ENCODE data around the gene RNF11.
"Not testable (repeated sequence)": the region's sequence is repeated elsewhere in the genome, so short reads cannot be mapped to it uniquely, and the experiment has no call there.

The RNF11 gene

DNA sequence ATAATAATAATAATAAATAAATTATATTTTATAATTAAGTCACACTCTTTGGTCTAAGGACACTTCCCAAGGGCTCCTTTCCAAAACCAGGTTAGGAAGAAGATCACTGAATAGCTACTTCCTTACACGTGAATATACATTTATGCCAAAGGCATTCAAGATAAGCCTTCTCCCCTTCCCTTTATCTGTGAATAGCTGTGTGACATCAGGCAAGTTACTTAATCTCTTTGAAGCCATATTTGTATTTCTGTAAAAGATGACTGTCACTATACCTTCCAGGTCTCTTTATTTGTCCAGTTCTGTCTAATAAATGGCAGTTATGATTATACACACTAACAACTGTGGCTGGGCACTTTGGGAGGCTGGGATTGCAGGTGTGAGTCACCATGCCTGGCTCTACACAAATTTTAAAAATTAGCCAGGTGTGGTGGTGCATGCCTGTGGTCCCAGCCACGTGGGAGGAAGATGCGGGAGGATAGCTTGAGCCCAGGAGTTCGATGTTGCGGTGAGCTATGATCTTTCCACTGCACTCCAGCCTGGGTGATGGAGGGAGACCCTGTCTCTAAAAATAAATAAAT, 5.5 kb upstream of the RNF11 start:
- DNase-seq = no peak

DNA sequence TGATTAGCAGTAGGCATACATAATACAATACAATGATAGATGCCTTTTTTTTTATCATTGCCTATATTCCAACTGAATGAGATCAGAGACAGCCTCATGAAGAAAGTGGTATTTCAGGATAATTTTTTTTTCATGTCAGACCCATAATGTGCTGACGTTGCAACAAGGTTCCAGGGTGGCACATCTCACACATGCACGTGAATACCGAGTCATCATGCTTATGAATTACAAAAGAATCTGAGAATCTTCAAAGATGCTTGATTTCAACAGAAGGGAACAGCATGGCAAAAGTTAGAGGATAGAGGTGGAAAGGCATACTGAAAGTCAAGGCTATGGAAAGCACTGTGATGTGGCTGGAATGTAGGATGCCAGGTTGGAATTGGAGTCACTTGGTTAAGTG, 5.0 kb upstream of the RNF11 start:
- no peak for DNase-seq

DNA sequence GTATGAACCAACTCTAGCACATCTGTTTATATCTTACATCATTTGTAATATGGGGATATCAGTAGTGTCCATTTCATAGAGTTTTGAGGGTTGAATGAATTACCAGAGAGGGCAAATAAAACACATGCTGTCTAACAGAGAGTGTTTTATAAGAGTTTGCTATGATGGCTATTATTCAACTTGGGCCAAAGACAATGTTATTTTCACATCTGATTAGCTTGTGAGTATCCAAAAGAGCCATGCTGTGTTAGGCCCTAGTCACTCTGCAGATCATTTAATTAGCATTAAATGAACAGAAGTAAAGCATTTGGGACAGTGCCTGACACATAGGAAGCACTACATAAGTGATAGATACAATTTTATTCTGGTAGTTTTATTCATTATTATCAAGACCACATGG, 4.2 kb upstream of the RNF11 start:
- DNase-seq = no peak

DNA sequence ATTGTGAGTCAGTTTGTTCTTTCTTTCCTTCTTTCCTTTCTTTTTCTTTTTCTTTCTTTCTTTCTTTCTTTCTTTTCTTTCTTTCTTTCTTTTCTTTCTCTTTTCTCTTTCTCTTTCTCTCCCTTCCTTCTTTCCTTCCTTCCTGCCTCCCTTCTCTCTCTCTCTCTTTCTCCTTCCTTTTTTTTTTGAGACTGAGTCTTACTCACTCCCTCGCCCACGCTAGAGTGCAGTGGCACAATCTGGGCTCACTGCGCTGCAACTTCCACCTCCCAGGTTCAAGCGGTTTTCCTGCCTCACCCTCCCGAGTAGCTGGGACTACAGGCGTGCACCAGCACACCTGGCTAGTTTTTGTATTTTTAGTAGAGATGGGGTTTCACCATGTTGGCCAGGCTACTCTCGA, 1.8 kb upstream of the RNF11 start:
- not testable (repeated sequence) for DNase-seq

DNA sequence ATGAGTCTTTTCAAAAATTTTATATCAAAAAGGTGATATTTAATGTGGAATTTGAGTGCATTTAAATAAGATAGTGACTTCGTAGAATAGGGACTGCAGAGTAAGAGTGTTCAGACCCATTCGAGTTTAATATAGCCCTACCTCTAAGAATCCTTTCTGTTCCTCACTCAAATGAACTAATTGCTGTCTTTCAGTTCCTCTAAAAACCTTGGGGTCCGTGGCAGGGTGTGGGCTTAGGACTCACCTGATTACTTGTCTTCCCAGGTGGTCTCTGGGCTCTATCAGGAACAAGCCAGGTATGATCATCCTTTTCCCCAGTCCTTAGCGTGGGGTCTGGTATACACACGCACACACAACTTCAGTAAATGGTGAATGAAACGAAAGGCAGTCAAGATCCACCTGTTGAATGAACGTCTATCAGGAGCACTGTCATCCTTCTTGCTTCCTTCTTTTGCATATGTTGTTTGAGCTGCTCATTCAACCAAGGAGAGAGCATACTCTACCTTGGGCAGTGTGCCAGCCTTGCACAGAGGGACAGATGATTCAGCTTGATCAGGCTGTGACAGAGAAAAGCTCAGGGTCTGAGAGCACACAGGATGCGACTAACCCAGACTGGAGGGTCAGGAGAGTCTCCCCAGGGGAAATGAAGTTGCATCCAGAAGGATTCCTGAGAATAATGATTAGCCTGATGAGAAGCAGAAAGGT, 1.2 kb upstream of the RNF11 start:
- peak; percentile 60 for DNase-seq

DNA sequence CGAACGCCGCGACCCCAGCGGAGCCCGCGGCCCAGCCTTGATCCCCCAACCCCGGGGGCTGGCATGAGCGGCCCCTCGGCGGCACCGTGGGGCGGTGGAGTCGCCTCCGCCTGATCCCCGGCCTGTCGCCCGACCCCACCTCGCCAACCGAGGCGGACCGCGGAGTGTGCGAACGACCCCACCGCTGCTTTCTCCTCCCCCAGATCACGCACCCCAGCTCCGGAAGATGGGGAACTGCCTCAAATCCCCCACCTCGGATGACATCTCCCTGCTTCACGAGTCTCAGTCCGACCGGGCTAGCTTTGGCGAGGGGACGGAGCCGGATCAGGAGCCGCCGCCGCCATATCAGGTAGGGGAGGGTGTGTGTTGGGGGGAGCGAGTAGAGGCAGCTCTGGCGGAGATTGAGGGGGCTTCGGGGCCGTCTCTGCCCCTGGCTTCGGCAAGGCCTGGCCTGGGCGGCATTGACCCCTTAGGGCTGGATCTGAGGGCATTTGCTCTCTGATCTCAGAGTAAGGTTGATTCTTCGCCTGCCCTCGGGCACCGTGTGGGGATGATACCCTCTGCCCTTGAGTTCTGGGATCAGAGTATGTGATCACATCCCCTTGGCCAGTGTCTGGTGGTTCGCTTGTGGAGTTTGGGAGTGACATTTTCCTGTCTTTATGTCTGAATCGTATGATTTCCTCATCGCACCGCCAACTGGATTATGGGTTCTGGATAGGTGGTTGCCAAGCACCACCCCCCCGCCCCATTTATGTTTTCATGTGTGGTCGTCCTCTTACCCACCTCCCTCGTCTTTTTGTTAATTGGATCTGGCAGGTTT, 668 bp downstream of the RNF11 start:
- DNase-seq = no peak

DNA sequence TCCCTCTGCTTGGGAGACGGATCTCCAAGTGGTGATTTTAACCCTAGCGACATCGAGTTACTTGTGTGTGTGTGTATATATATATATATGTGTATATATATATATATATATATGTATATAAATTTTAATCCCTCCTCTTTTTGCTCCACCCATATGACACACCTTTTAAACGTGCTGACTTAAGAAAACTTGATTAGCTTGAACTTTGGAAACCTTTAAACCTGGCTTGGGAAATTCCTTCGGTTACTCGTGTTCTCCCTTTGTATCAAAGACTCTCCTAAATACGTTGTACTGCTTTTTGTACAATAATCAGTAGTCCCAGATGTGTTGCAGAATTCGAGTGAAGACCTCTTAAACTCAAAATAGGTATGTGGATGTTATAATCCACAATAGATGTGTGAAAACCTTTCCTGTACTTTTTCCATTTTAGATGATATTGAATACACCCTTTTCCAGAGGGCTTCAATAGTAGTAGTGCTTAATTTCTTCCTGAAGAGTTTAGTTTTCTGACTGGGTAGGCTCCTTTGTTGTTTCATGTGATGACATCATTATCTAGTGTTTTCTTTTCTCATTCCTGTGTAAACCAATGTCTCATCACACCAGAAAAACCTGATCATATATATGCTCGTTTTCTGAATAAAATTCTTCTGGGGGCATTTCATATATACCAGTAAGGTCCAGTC, 1.4 kb downstream of the RNF11 start:
- DNase-seq = no peak

DNA sequence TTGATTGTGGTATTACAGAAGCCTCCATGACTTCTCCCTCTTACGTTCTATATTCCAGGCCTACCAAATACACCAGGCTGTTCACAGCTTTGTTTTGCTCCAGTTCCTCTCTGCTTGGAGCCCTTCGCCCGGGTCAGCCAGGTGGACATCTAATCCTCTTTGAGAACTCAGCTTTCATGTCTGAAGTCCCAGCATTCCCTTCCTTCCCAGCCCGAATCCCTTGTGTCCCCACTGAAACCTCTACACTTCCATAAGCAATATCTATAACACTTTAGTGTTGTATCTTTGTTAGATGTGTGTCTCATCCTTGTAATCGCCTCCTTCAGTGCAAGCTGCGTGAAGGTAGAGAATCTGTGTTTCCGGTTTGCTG, 1.9 kb downstream of the RNF11 start:
- DNase-seq = no peak

DNA sequence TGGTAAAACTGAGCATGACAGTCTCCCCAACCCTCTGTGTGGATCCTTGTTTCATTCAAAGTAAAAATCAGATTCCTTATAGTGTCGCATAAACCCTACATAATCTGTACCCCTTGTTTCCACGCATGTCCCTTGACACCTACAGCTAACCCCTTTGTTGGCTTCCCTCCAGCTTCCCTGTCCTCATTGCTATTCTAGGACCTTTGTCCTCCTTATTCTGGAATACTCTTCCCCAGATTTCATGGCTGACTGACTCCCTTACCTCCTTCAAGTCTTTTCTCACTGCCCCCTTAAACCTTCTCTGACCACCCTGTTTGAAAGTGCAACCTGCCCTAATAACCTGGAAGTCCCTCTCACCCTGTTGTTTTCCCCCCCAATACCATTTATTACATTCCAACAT, 4.0 kb downstream of the RNF11 start:
- no peak for DNase-seq

DNA sequence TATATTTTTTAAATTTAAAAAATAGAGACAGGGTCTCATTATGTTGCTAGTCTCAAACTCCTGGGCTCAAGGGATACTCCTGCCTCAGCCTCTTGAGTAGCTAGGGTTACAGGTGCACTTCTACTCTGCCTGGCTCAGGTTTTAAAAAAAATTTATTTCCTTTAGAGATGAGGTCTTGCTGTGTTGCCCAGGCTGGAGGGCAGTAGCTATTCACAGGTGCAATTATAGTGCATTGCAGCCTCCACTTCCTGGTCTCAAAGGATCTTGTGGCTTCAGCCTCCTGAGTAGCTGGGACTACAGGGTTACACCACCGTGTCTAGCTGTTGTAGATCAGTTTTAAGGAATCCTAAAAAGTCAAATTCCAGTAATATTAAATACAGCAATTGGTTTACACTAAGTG, 5.0 kb downstream of the RNF11 start:
- DNase-seq = no peak

DNA sequence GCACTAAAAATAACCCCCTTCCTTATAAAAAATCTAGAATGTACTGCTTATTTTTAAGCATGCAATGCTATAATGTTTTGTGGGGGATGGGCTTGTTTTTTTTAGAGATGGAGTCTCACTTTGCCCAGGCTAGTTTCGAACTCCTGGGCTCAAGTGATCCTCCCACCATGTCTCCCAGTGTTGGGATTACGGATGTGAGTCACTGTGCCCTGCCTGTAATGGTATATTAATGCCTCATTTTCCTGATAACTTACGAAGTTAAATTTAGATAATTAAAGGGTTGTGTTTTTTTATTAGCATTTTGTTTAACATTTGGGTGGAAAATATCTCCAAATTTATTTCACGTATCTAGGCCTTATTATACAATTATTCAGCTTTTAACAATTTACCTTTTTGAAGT, 6.5 kb downstream of the RNF11 start:
- DNase-seq = no peak

DNA sequence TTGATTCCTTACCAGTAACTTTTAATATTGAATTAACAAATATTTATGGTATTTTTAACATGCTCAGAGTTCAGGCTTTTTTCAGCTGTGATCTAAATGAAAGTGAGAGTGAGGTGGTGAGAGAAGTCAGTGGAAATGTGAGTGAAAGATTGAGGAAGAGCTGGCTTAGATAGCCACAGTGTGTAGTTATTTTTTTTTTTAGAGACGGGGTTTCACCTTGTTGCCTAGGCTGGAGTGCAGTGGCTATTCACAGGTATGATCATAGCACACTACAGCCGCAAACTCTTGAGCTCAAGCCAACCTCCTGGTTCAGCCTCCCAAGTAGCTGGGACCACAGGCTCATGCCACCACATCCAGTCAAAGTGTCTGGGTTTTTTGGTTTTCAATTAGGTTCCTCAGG, 10.9 kb downstream of the RNF11 start:
- no peak for DNase-seq

DNA sequence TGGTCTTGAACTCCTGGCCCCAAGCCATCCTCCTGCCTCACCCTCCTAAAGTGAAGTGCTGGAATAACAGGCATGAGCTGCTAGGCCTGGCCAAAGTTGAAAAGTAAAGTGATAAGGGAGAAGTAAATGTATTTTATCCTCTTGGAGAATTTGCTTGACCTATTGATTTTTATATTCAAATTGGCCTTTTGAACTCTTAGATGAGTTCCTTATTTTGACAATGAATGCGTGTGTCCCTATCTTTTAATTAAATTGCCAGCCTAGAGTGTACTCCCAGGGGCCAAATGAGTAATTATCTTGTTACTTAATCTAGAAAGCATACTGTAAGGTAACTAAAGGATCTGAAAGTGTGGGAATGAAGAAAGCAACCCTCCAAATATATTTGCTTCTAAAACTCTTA, 11.4 kb downstream of the RNF11 start:
- DNase-seq = no peak

DNA sequence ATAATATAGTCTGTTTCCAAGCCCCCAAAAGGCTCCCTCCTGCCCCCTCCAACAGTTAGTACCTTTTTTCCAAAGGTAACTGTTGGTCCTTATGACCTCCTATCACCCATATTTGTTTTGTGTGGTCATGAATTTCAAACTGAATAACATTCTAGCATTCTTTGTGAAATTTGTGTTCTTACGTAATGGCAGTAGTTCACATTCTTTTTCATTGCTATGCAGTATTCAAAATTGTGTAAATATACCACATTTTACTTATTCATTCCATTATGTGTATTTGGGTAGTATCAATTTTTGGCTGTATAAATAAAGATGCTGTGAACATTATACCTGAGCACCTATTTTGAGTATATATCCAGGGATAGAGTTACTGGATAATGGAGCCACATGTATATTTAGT, 13.4 kb downstream of the RNF11 start:
- no peak for DNase-seq

DNA sequence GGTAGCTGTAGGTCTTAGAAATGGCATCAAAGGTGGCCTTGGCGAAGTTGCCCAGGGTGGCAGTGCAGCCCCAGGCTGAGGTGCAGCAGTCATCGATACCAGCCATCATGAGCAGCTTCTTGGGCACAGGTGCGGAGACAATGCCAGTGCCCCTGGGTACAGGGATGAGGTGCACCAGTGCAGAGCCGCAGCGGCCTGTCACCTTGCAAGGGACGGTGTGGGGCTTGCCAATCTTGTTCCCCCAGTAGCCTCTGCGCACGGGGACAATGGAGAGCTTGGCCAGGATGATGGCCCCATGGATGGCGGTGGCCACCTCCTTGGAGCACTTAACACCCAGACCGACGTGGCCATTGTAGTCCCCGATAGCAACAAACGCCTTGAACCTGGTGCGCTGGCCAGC, 14.7 kb downstream of the RNF11 start:
- not testable (repeated sequence) for DNase-seq

DNA sequence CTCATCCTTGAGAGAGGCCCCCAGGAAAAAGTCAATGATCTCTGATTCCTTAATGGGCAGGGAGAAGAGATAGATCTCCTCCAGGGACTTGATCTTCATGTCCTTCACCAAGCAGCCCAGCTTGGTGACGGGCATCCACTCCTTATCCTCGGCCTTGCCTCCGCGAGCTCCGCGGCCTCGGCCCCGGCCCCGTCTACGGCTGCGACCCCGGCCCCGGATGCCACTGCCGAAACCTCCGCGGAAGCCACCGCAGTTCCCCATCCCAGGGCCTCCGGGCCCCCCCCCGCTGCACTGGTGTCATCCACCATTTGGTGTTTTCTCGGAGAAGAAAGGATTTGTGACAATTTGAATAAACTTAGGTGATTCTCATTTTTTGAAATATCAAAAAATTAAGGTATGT, 15.1 kb downstream of the RNF11 start:
- not testable (repeated sequence) for DNase-seq

DNA sequence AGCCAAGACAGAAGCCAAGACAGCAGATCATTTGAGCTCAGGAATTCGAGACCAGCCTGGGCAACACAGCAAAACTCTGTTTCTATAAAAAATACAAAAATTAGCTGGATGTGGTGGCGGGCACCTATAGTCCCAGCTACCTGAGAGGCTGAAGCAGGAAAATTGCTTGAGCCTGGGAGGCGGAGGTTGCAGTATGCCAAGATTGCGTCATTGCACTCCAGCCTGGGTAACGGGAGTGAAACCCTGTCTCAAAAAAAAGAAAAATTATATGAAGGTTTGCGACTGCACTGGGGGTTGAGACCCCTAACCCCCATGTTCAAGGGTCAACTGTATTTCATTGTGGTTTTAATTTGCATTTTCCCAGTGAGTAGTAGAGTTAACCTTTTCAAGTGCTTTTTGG, 16.3 kb downstream of the RNF11 start:
- no peak for DNase-seq

DNA sequence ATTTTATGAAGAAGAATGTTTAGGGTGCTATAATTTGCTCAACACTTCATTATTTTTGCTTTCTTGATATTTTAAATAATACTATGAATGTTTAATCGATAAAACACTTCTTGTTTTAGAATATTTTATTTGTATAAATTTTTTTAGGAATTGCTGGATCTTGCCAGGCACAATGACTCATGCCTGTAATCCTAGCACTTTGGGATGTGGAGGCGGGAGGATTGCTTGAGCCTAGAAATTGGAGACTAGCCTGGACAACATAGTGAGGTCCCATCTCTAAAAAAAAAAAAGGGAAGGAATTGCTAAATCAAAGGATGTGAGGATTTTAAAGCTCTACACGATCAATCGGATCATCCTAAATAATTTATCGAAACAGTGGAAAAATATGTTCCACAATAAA, 17.6 kb downstream of the RNF11 start:
- DNase-seq = no peak

DNA sequence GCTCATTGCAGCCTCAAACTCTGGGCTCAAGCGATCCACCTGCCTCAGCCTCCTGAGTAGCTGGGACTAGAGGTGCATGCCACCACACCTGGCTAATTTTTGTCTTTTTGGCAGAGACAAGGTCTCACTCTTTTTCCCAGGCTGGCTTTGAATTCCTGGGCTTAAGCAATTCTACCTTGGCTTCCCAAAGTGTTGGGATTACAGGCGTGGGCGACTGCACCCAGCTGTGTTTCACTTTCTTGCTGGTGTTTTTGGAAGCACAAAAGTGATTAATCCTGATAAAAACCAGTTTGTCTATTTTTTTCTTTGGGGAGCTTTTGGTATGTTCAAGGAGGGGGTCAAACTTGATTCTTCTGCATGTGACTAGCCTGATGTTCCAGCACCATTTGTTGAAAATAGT, 19.3 kb downstream of the RNF11 start:
- DNase-seq = no peak

DNA sequence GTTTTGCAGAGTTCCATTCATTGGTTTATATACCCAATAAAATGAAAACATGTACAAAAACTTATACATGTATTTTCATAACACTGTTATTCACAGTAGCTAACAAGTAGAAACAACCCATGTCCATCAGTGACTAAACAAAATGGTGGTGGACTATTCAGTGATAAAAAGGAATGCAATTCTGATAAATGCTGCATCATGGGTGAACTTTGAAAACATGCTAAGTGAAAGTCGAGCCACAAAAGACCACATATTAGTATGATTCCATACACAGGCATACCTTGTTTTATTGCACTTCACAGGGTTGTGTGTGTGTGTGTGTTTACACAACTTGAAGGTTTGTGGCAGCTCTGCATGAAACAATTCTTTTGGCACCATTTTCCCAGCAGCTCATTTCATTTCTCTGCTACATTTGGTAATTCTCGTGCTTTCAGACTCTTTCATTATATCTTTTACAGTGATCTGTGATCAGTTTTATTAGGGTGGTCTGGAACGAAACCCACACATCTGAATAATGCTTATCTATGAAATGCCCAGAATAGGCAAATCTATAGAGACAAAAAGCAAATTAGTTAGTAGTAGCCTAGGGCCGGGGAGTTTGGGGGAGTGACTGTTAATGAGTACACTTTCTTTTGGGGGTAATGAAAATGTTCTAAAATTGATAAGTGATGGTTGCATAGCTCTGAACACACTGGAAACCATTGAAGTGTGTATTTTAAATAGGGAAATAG, 27.2 kb downstream of the RNF11 start:
- DNase-seq = no peak

DNA sequence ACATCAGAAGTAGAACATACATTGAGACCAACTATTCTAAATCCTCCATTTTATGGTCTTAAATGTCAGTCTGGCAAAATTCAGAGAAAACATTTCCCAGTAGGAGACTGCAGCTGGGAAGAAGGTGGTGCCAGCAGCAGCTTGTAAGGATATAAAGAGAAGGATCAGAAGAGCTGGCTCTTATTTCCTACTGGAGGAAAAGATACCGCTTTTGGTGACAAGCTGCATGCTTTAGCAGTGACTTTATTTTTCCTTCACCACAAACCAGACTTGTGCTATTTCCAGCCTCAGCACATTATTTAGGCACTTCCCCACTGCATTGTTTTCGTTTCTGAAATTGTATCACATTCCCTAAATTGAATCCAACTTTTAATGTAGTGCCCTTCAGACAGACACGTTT, 28.4 kb downstream of the RNF11 start:
- peak; percentile 97 for DNase-seq

DNA sequence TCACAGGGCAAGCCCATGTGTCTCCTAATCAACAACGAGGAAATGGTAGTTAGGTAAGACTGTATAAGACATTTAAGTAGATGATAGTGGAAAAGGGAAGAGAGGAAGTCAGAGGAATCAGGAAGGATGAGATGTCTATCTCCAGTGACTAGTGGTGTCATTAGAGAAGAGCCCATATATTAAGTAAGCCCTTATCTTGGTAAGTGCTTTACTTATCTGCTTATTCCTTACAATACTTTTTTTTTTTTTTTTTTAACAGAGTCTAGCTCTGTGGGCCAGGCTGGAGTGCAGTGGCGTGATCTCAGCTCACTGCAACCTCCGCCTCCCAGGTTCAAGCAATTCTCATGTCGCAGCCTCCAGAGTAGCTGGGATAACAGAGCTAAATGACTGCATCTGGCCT, 29.5 kb downstream of the RNF11 start:
- DNase-seq = no peak

DNA sequence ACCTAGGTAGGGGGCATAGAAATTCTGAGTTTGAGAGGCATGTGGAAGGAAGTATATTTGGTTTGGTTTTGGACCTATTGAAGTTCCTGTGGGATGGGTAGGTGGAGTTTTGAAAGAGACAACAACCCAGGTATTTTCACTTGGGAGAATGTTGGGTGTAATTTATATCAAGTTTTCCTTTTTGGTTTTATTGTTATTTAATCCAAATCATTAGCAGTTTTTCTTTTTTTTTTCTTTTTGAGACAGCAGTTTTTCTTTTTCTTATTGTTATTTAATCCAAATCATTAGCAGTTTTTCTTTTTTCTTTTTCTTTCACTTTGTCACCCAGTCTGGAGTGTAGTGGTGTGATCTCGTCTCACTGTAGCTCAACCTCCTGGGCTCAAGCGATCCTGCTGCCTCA, 30.1 kb downstream of the RNF11 start:
- no peak for DNase-seq
